Right lobe of liver (tissue), 6 donors: ENCODE data around the gene UCHL3. TPM values are rescaled to one million over a fixed set of nuclear protein-coding genes. Genes with fewer than 3 reads are reported as not detected.

Experiments used
- ATAC-seq, 4 donors: fragments of 200-7000 bp; cut with Tn5 transposase; one replicate each; pipeline ENCODE4 v1.9.1; 2020; ENCODE audit warnings: mild to moderate bottlenecking in 4 of 4, moderate library complexity in 4 of 4
- DNase-seq, 3 donors: peaks; one replicate each; pipeline ENCODE4 v3.0.0-alpha.2; 2020
- H3K27ac ChIP-seq, 3 donors: fragments of 200-600 bp; one replicate each; pipeline ENCODE4 v1.8.0; 2022
- H3K27me3 ChIP-seq, 2 donors: fragments of 200-600 bp; one replicate each; pipeline ENCODE4 v1.8.0; 2022
- H3K36me3 ChIP-seq, 4 donors: fragments of 200-600 bp; sonication (generic) in 1 of 4; one replicate each; pipeline versions ENCODE4 v1.5.1 to v1.8.0; 2017 to 2022; ENCODE audit warnings: control low read depth in 1 of 4
- H3K4me1 ChIP-seq, 4 donors: fragments of 200-600 bp; sonication (generic) in 1 of 4; one replicate each; pipeline versions ENCODE4 v1.5.1 to v1.8.0; 2017 to 2022; ENCODE audit warnings: control low read depth in 1 of 4
- H3K4me3 ChIP-seq, 3 donors: fragments of 200-600 bp; one replicate each; pipeline ENCODE4 v1.8.0; 2022
- H3K9me3 ChIP-seq, 4 donors: fragments of 200-600 bp; sonication (generic) in 1 of 4; one replicate each; pipeline versions ENCODE4 v1.5.1 to v1.8.0; 2017 to 2022; ENCODE audit warnings: control low read depth in 1 of 4
- POLR2A ChIP-seq: fragments of 450-650 bp; IDR thresholded peaks from one replicate; pipeline ENCODE4 v1.6.1; 2017; ENCODE audit warnings: antibody characterized with exemption, mild to moderate bottlenecking
- WGBS: methylation state at CpG from one replicate; pipeline ENCODE4 v1.1.6; 2018; ENCODE audit warnings: low coverage, low lambda C conversion rate; ENCODE audit not compliant: insufficient coverage; ENCODE audit errors: missing lambda C conversion rate; 5-methylcytosine and 5-hydroxymethylcytosine counted together
- intact Hi-C, 2 donors: fragments of 100-400 bp; cut with DNase I; formaldehyde crosslinking; loops; one replicate each; pipeline versions ENCODE4 v1.11.2 to v1.14.1; 2022
- total RNA-seq, 6 experiments: library from RNA; depleted of rRNA in 2 of 6; stranded (reverse); fragments of >200 nt in 2 of 6; fragmentation: NEBNext Ultra II Directional in 3 of 6; extraction: Animal tissue kit (Norgen Biotek cat#: 25700) in 3 of 6; gene quantifications; one replicate each; pipeline versions ENCODE4 v1.1.0 to v1.2.4, GENCODE V29; 2016 to 2023
- TF ChIP-seq, protein P1 (sequence below), 4 donors: fragments of 200-600 bp in 3 of 4; fragments of 450-650 bp in 1 of 4; IDR thresholded peaks; one replicate each; pipeline versions ENCODE4 v1.5.1 to v1.8.0; 2016 to 2022; ENCODE audit warnings: antibody characterized with exemption in 4 of 4, mild to moderate bottlenecking in 2 of 4
- donor health status: DM: no; HTN: yes; CAD: no.
- donor health status: DM: no; HTN: no; CAD: no.
- donor health status: DM: no; HTN: no; CAD: no.
- donor health status: DM: no; HTN: yes; CAD: no.
- donor health status: DM: no; HTN: yes; CAD: no.

Gene UCHL3
- total RNA-seq, 6 experiments from 2014 or later, result 14.8 to 33.9 (median 21.9) TPM

DNA sequence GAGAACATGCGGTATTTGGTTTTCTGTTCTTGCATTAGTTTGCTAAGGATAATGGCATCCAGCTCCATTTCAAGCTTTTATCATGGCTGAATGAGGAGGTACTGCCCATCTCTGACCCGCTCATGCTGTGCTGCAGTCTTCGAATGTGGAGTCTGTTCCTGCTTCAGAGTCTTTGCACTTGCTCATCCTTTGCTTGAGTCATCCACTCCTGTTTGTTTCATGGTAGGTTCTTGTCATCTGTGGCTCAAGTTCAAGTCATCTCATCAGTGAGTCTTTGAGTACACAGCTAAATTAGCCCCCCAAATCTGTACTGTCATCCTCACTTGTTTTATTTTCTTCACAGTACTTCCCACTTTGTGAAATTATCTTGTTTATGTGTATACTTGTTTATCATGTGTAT is 5.4 kb downstream of the UCHL3 start:
- Histone ChIP-seq H3K27me3 (no peaks in the 10 kb centered on the region), H3K36me3 (no peaks in the 10 kb centered on the region), H3K9me3 (no peaks in the 10 kb centered on the region), H3K4me3 (no peak overlapping the region), H3K27ac (no peak overlapping the region), H3K4me1 (peaks cover 0 to 8% (median 3%) of the 10 kb centered on the region in 4 donors)
- intact Hi-C loops, result no loop called here
- ATAC-seq (no peak), DNase-seq (no peak)
- 93% methylated on average over 3 of the region's 3 CpGs for WGBS
- TF ChIP-seq, protein P1, sequence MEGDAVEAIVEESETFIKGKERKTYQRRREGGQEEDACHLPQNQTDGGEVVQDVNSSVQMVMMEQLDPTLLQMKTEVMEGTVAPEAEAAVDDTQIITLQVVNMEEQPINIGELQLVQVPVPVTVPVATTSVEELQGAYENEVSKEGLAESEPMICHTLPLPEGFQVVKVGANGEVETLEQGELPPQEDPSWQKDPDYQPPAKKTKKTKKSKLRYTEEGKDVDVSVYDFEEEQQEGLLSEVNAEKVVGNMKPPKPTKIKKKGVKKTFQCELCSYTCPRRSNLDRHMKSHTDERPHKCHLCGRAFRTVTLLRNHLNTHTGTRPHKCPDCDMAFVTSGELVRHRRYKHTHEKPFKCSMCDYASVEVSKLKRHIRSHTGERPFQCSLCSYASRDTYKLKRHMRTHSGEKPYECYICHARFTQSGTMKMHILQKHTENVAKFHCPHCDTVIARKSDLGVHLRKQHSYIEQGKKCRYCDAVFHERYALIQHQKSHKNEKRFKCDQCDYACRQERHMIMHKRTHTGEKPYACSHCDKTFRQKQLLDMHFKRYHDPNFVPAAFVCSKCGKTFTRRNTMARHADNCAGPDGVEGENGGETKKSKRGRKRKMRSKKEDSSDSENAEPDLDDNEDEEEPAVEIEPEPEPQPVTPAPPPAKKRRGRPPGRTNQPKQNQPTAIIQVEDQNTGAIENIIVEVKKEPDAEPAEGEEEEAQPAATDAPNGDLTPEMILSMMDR (IDR thresholded peaks at IDR 0.05), result no peak
- TF ChIP-seq POLR2A, result no peak

DNA sequence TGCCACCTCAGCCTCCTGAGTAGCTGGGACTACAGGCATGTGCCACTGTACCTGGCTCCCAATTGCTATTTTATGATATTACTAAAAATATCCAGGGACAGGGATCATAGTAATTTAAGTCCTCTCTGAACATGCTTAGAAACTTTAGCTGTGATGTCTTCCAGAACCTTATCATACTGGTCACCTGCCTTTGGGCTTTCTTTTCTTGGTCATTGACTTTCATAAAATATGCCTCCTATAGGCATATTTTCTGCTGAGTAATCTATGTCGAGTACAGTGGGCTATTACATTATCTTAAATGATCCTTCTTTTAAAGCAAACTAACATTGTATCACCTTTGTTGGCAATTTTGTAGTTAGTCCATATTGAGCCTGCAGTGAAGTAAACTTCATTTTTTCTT is 6.2 kb downstream of the UCHL3 start:
- 92% methylated on average over 1 of the region's 1 CpG for WGBS
- intact Hi-C loops, result no loop called here
- Histone ChIP-seq H3K27ac (no peak overlapping the region), H3K9me3 (no peaks in the 10 kb centered on the region), H3K4me1 (peaks cover 0 to 6% (median 1%) of the 10 kb centered on the region in 4 donors), H3K4me3 (no peak overlapping the region), H3K36me3 (peaks cover 0 to 2% (median 0%) of the 10 kb centered on the region in 4 donors), H3K27me3 (no peaks in the 10 kb centered on the region)
- ATAC-seq (no peak), DNase-seq (no peak)
- TF ChIP-seq POLR2A, result no peak
- TF ChIP-seq, protein P1 (IDR thresholded peaks at IDR 0.05), result no peak

DNA sequence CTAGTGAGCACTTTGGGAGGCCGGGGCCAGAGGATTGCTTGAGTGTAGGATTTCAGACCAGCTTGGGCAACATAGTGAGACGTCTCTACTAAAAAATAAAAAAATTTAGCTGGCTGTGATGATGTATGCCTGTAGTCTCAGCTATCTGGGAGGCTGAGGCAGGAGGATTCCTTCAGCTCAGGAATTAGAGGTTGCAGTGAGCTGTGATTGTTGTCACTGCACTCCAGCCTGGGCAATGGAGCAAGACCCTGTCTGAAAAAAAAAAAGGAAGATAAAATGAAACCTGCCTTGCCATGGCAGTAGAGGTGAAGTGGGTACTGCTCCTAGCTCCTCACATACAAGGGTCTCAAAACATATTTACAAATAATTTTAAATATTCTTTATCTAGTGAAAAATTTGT is 7.4 kb downstream of the UCHL3 start:
- no peak for DNase-seq
- no peaks in the 10 kb centered on the region for H3K9me3 ChIP-seq
- TF ChIP-seq POLR2A, result no peak
- TF ChIP-seq, protein P1 (IDR thresholded peaks at IDR 0.05), result no peak
- no peaks in the 10 kb centered on the region for H3K27me3 ChIP-seq
- 87% methylated on average over 2 of the region's 2 CpGs for WGBS
- intact Hi-C loops, result no loop called here
- H3K4me1 ChIP-seq, result peaks cover 0 to 6% (median 0%) of the 10 kb centered on the region in 4 donors
- no peak for ATAC-seq
- peaks cover 0 to 4% (median 0%) of the 10 kb centered on the region in 4 donors for H3K36me3 ChIP-seq
- H3K27ac ChIP-seq, result no peak overlapping the region
- no peak overlapping the region for H3K4me3 ChIP-seq

DNA sequence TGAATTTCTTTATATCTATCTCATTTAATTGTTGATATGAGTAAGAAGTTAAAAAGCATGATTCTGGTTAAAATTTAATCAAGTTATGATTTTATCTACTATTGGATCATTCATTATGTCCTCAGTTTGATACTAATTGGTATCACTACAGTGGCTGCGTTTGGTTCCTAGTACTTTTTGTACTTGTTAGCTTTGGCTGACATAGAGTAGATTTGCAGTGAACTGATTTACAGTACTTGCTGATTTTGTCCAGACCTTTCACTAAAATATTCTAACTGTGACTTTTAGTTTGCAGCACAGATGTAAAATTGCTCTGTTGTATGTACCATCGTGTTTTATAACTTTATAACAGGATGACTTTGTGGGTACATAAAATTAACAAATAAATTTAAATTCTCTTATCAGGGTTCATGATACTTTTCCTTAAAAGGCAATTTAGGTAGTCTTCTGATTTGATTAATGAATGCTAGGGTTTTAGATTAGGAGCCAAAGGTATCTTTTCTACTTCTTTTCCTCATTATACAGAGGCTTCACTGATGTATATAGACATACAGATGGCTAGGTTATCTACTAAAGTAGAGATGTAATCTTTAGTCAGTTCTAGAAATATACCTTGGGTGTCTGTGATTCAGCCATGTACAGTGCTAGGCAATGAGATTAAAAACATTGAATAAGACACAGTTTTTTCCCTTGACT is 8.7 kb downstream of the UCHL3 start:
- WGBS, result 61% methylated on average over 2 of the region's 2 CpGs
- ATAC-seq (no peak), DNase-seq (no peak)
- no peak for TF ChIP-seq POLR2A
- TF ChIP-seq, protein P1 (IDR thresholded peaks at IDR 0.05), result no peak
- no peaks in the 10 kb centered on the region for H3K9me3 ChIP-seq
- no peaks in the 10 kb centered on the region for H3K4me1 ChIP-seq
- intact Hi-C loops, result no loop called here
- no peak overlapping the region for H3K4me3 ChIP-seq
- no peak overlapping the region for H3K27ac ChIP-seq
- H3K27me3 ChIP-seq, result no peaks in the 10 kb centered on the region
- H3K36me3 ChIP-seq, result peaks cover 0 to 7% (median 2%) of the 10 kb centered on the region in 4 donors
